ENCODE measurements around the gene MB.

DNA sequence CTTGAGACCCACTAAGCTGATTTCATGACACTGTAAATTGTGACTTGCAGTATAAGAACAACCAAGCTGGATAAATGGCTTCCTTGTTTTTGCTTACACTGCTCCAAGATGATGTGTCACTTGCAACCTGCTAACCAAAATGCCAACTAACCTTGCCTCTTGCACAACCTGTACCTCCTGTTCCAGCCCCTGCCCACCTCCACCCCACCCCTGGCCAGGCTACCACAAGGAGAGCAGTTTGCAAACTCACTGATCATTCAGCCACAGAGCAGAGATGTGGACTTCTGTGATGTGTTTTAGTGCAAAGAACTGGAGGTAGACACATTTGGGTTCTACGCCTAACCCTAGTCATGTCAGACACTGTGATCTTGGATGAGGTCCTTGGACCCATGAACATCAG, 26.9 kb upstream of the MB start:
- TF ChIP-seq CTCF (IDR thresholded peaks at IDR 0.05) (no peak), ZFX (IDR thresholded peaks at IDR 0.05; ENCODE audit: borderline replicate concordance) (no peak)
